Neural cell (in vitro differentiated cells): ENCODE results near the gene TEX11. TPM values are rescaled to one million over a fixed set of nuclear protein-coding genes. Genes with fewer than 3 reads are reported as not detected.

Experiments
- H2AFZ ChIP-seq: fragments of 200-600, 300-800 bp; sonication (generic), shearing (Covaris generic); 2 replicates; pipeline ENCODE4 v1.6.0; 2014; ENCODE audit warnings: low read depth, mild to moderate bottlenecking, antibody characterized with exemption, low read length, moderate library complexity
- H3F3A ChIP-seq: fragments of 200-600 bp; shearing (Covaris generic); 2 replicates; pipeline ENCODE4 v1.6.1; 2016; ENCODE audit warnings: mild to moderate bottlenecking, moderate library complexity, mixed read lengths, antibody characterized with exemption, low read length; ENCODE audit not compliant: insufficient read depth, poor library complexity, severe bottlenecking
- H3K27ac ChIP-seq: fragments of 200-600, 300-800 bp; sonication (generic), shearing (Covaris generic); 2 replicates; pipeline ENCODE4 v1.5.1; 2014; ENCODE audit warnings: mild to moderate bottlenecking, low read length, moderate library complexity
- H3K27me3 ChIP-seq: fragments of 300-800, 200-600 bp; sonication (generic), shearing (Covaris generic); 2 replicates; pipeline ENCODE4 v1.6.0; 2014; ENCODE audit warnings: mild to moderate bottlenecking, low read depth, low read length, moderate library complexity; ENCODE audit not compliant: insufficient read depth
- H3K36me3 ChIP-seq: fragments of 300-800, 200-600 bp; sonication (generic), shearing (Covaris generic); 2 replicates; pipeline ENCODE4 v1.5.1; 2014; ENCODE audit warnings: mild to moderate bottlenecking, antibody characterized with exemption, low read length, moderate library complexity; ENCODE audit not compliant: insufficient read depth
- H3K4me2 ChIP-seq: fragments of 300-800, 200-600 bp; sonication (generic), shearing (Covaris generic); 2 replicates; pipeline ENCODE4 v1.6.0; 2014; ENCODE audit warnings: mild to moderate bottlenecking, low read length
- H3K4me3 ChIP-seq: fragments of 300-800, 200-600 bp; sonication (generic), shearing (Covaris generic); 2 replicates; pipeline ENCODE4 v1.5.1; 2014; ENCODE audit warnings: mild to moderate bottlenecking, low read length, moderate library complexity
- H3K79me2 ChIP-seq: fragments of 200-600 bp; shearing (Covaris generic); replicated peaks from 2 replicates; pipeline ENCODE4 v1.6.0; 2014; ENCODE audit warnings: mild to moderate bottlenecking, low read length, moderate library complexity; ENCODE audit not compliant: insufficient read depth
- H3K9ac ChIP-seq: fragments of 300-800, 200-600 bp; sonication (generic), shearing (Covaris generic); 2 replicates; pipeline ENCODE4 v1.6.1; 2016; ENCODE audit warnings: mild to moderate bottlenecking, low read length, mixed read lengths
- H3K9me2 ChIP-seq: fragments of 200-600 bp; shearing (Covaris generic); 2 replicates; pipeline ENCODE4 v1.6.1; 2016; ENCODE audit warnings: mild to moderate bottlenecking, low read length, mixed read lengths; ENCODE audit not compliant: insufficient read depth
- H3K9me3 ChIP-seq: fragments of 200-600, 300-800 bp; sonication (generic), shearing (Covaris generic); 2 replicates; pipeline ENCODE4 v1.6.1; 2016; ENCODE audit warnings: mild to moderate bottlenecking, mixed run types, low read length, moderate library complexity, mixed read lengths
- H4K20me1 ChIP-seq: fragments of 200-600 bp; shearing (Covaris generic); 2 replicates; pipeline ENCODE4 v1.6.1; 2016; ENCODE audit warnings: mild to moderate bottlenecking, mixed run types; ENCODE audit not compliant: insufficient read depth
- EP300 ChIP-seq: fragments of 450-650 bp; conservative IDR thresholded peaks from 2 replicates; pipeline ENCODE4 v1.6.1; 2014; ENCODE audit warnings: antibody characterized with exemption, mild to moderate bottlenecking, moderate library complexity; ENCODE audit not compliant: poor library complexity, severe bottlenecking
- EZH2 ChIP-seq: fragments of 200-600, 300-800 bp; shearing (Covaris generic), sonication (generic); IDR thresholded peaks from 2 replicates; pipeline ENCODE4 v1.6.1; 2014; ENCODE audit warnings: antibody characterized with exemption, low read length, borderline replicate concordance, mild to moderate bottlenecking; ENCODE audit not compliant: insufficient read depth, poor library complexity, severe bottlenecking
- MXI1 ChIP-seq: fragments of 450-650 bp; conservative IDR thresholded peaks from 2 replicates; pipeline ENCODE4 v1.6.1; 2014; ENCODE audit warnings: antibody characterized with exemption, mild to moderate bottlenecking; ENCODE audit not compliant: poor library complexity, severe bottlenecking
- POLR2AphosphoS5 ChIP-seq: IDR thresholded peaks from 2 replicates; pipeline ENCODE4 v1.6.1; 2012
- RAD21 ChIP-seq: fragments of 450-650 bp; conservative IDR thresholded peaks from 2 replicates; pipeline ENCODE4 v1.6.1; 2014; ENCODE audit warnings: antibody characterized with exemption, mild to moderate bottlenecking, moderate library complexity
- SMC3 ChIP-seq: fragments of 450-650 bp; conservative IDR thresholded peaks from 2 replicates; pipeline ENCODE4 v1.6.1; 2014; ENCODE audit warnings: antibody characterized with exemption, mild to moderate bottlenecking, moderate library complexity; ENCODE audit not compliant: poor library complexity
- TAF1 ChIP-seq: IDR thresholded peaks from 2 replicates; pipeline ENCODE4 v1.6.1; 2012; ENCODE audit warnings: low read depth
- polyA plus RNA-seq: library from polyadenylated mRNA; depleted of rRNA; stranded (reverse); fragments of >200 nt; gene quantifications from 2 replicates; pipeline ENCODE4 v1.2.3, GENCODE V29; 2014
- TF ChIP-seq, protein P1 (sequence below): fragments of 450-650 bp; IDR thresholded peaks from 2 replicates; pipeline ENCODE4 v1.5.1; 2014; ENCODE audit warnings: antibody characterized with exemption, mild to moderate bottlenecking, moderate library complexity; ENCODE audit not compliant: poor library complexity, severe bottlenecking
- TF ChIP-seq, protein P2 (sequence below): IDR thresholded peaks from 2 replicates; pipeline ENCODE4 v1.6.1; 2012; ENCODE audit warnings: borderline replicate concordance

TEX11 gene
- polyA plus RNA-seq, 1 donor from 2014 or later, result not detected

DNA sequence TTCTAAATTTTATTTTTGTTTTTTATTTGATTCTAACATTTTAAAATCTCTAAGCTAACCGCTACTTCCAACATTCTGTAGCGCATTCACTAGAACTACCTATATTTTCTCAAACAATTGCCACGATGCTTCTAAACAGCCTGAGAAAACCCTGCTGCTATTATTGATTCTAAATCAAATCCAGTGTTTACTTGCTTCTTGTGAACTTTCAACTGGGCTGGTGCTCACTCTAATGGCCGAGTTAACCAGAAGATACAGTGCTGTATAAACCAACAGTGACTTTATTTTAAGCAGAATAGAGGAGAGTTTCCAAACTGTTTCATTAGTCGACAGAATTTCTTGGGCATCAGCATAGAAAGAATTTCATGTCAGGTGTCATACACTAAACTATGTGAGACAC lies 353.6 kb downstream of the TEX11 start:
- H3F3A ChIP-seq, result no peaks in the 10 kb centered on the region
- no peak overlapping the region for H3K9ac ChIP-seq
- no peak overlapping the region for H3K27ac ChIP-seq
- H3K36me3 ChIP-seq, result no peaks in the 10 kb centered on the region
- TF ChIP-seq POLR2AphosphoS5 (no peak), EP300 (no peak), SMC3 (no peak), RAD21 (no peak), TAF1 (no peak)
- TF ChIP-seq, protein P1, sequence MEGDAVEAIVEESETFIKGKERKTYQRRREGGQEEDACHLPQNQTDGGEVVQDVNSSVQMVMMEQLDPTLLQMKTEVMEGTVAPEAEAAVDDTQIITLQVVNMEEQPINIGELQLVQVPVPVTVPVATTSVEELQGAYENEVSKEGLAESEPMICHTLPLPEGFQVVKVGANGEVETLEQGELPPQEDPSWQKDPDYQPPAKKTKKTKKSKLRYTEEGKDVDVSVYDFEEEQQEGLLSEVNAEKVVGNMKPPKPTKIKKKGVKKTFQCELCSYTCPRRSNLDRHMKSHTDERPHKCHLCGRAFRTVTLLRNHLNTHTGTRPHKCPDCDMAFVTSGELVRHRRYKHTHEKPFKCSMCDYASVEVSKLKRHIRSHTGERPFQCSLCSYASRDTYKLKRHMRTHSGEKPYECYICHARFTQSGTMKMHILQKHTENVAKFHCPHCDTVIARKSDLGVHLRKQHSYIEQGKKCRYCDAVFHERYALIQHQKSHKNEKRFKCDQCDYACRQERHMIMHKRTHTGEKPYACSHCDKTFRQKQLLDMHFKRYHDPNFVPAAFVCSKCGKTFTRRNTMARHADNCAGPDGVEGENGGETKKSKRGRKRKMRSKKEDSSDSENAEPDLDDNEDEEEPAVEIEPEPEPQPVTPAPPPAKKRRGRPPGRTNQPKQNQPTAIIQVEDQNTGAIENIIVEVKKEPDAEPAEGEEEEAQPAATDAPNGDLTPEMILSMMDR, result no peak
- H3K9me2 ChIP-seq, result no peaks in the 10 kb centered on the region
- H4K20me1 ChIP-seq, result no peaks in the 10 kb centered on the region
- no peaks in the 10 kb centered on the region for H3K9me3 ChIP-seq
- H3K27me3 ChIP-seq, result no peaks in the 10 kb centered on the region
- no peak overlapping the region for H3K4me3 ChIP-seq
- H2AFZ ChIP-seq, result no peak overlapping the region
- no peaks in the 10 kb centered on the region for H3K79me2 ChIP-seq
- no peak overlapping the region for H3K4me2 ChIP-seq

DNA sequence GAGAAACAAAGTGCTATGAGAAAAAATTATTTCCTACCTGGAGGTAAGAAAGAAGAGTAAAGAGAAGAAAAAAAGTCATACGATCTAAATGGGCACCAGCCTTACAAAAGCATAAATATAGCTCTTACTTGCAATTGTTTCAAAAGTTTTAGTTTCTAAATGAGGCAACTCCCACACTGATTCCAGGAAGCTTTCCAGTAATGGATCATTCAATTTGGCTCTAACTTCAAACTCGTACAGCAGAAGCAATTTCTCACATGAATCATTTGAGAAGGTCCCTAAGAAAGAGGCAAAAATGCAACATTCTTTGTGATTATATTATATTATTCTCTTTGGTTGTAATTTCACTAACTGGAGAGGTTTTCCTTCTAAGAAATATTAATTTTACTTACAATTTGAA lies 354.0 kb downstream of the TEX11 start:
- Histone ChIP-seq H3K9ac (no peak overlapping the region), H3K9me2 (no peaks in the 10 kb centered on the region), H3F3A (no peaks in the 10 kb centered on the region), H3K27me3 (no peaks in the 10 kb centered on the region), H3K36me3 (no peaks in the 10 kb centered on the region), H3K27ac (no peak overlapping the region), H3K9me3 (no peaks in the 10 kb centered on the region), H3K79me2 (no peaks in the 10 kb centered on the region), H3K4me3 (no peak overlapping the region), H3K4me2 (no peak overlapping the region), H4K20me1 (no peaks in the 10 kb centered on the region), H2AFZ (no peak overlapping the region)
- TF ChIP-seq TAF1, result no peak
- no peak for TF ChIP-seq EP300
- TF ChIP-seq, protein P2, sequence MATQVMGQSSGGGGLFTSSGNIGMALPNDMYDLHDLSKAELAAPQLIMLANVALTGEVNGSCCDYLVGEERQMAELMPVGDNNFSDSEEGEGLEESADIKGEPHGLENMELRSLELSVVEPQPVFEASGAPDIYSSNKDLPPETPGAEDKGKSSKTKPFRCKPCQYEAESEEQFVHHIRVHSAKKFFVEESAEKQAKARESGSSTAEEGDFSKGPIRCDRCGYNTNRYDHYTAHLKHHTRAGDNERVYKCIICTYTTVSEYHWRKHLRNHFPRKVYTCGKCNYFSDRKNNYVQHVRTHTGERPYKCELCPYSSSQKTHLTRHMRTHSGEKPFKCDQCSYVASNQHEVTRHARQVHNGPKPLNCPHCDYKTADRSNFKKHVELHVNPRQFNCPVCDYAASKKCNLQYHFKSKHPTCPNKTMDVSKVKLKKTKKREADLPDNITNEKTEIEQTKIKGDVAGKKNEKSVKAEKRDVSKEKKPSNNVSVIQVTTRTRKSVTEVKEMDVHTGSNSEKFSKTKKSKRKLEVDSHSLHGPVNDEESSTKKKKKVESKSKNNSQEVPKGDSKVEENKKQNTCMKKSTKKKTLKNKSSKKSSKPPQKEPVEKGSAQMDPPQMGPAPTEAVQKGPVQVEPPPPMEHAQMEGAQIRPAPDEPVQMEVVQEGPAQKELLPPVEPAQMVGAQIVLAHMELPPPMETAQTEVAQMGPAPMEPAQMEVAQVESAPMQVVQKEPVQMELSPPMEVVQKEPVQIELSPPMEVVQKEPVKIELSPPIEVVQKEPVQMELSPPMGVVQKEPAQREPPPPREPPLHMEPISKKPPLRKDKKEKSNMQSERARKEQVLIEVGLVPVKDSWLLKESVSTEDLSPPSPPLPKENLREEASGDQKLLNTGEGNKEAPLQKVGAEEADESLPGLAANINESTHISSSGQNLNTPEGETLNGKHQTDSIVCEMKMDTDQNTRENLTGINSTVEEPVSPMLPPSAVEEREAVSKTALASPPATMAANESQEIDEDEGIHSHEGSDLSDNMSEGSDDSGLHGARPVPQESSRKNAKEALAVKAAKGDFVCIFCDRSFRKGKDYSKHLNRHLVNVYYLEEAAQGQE, result no peak
- no peak for TF ChIP-seq POLR2AphosphoS5
- TF ChIP-seq RAD21, result no peak
- no peak for TF ChIP-seq MXI1
- TF ChIP-seq, protein P1, result no peak
- no peak for TF ChIP-seq SMC3
- no peak for TF ChIP-seq EZH2
